Chondrocyte (in vitro differentiated cells): ENCODE results near the gene GRHL3. TPM values are rescaled to one million over a fixed set of nuclear protein-coding genes. Genes with fewer than 3 reads are reported as not detected.
A peak's percentile ranks its signal among the peaks of the same experiment; 100 is the strongest.

Source experiments
- DNase-seq: peaks from one replicate; pipeline ENCODE4 v3.0.0; 2021; ENCODE audit warnings: mixed read lengths, low spot score
- H3K27ac Mint-ChIP-seq: one replicate; pipeline ENCODE4 v1.8.0; 2021; ENCODE audit warnings: mild to moderate bottlenecking, moderate library complexity, mixed read lengths; ENCODE audit not compliant: unreplicated experiment
- H3K27me3 Mint-ChIP-seq: 2 replicates; pipeline ENCODE4 v1.8.0; 2021; ENCODE audit warnings: low read depth, mixed read lengths
- H3K36me3 Mint-ChIP-seq: 2 replicates; pipeline ENCODE4 v1.8.0; 2021; ENCODE audit warnings: low read depth, mixed read lengths
- H3K4me1 Mint-ChIP-seq: 2 replicates; pipeline ENCODE4 v1.8.0; 2021; ENCODE audit warnings: low read depth, mild to moderate bottlenecking, mixed read lengths
- H3K4me3 Mint-ChIP-seq: one replicate; pipeline ENCODE4 v1.8.0; 2021; ENCODE audit warnings: mild to moderate bottlenecking, moderate library complexity, mixed read lengths; ENCODE audit not compliant: unreplicated experiment
- H3K9me3 Mint-ChIP-seq: 2 replicates; pipeline ENCODE4 v1.8.0; 2021; ENCODE audit warnings: low read depth, mixed read lengths
- CTCF ChIP-seq: fragments of 200-600 bp; sonication (generic); IDR thresholded peaks from 2 replicates; pipeline ENCODE4 v1.5.0; 2021; ENCODE audit warnings: antibody characterized with exemption, mild to moderate bottlenecking, moderate library complexity
- total RNA-seq: library from RNA; stranded (reverse); gene quantifications from 3 replicates; pipeline ENCODE4 v1.2.1, GENCODE V29; 2021

Gene GRHL3
- total RNA-seq, 1 donor from 2014 or later: 0.07 TPM

- DNase-seq: no peak
- Mint-ChIP-seq H3K9me3 (no peaks in the 10 kb centered on the region), H3K36me3 (peaks cover 1% of the 10 kb centered on the region), H3K27me3 (no peaks in the 10 kb centered on the region), H3K4me1 (peaks cover 22% of the 10 kb centered on the region), H3K4me3 (no peak overlapping the region), H3K27ac (no peak overlapping the region)
- TF ChIP-seq CTCF: no peak
Observed at GRCh38 chr1:24369801-24370200, 50.6 kb downstream of the GRHL3 start.

GRCh38 chr1:24373044-24373443, 53.9 kb downstream of the GRHL3 start:
- no peak for DNase-seq
- H3K27me3 Mint-ChIP-seq: no peaks in the 10 kb centered on the region
- peaks cover 11% of the 10 kb centered on the region for H3K4me1 Mint-ChIP-seq
- TF ChIP-seq CTCF: no peak
- no peak overlapping the region for H3K4me3 Mint-ChIP-seq
- H3K36me3 Mint-ChIP-seq: peaks cover 5% of the 10 kb centered on the region
- H3K27ac Mint-ChIP-seq: no peak overlapping the region
- no peaks in the 10 kb centered on the region for H3K9me3 Mint-ChIP-seq

- Mint-ChIP-seq H3K9me3 (no peaks in the 10 kb centered on the region), H3K4me3 (no peak overlapping the region), H3K4me1 (peaks cover 11% of the 10 kb centered on the region), H3K27me3 (no peaks in the 10 kb centered on the region), H3K27ac (no peak overlapping the region), H3K36me3 (peaks cover 5% of the 10 kb centered on the region)
- no peak for TF ChIP-seq CTCF
- DNase-seq: no peak
Observed at GRCh38 chr1:24373710-24374109, 54.6 kb downstream of the GRHL3 start.

- TF ChIP-seq CTCF: no peak
- Mint-ChIP-seq H3K27me3 (no peaks in the 10 kb centered on the region), H3K9me3 (no peaks in the 10 kb centered on the region), H3K4me1 (peaks cover 11% of the 10 kb centered on the region), H3K36me3 (peaks cover 5% of the 10 kb centered on the region), H3K27ac (peak overlapping the region; percentile 72), H3K4me3 (no peak overlapping the region)
- no peak for DNase-seq
Observed at GRCh38 chr1:24374891-24375786, 56.0 kb downstream of the GRHL3 start.

GRCh38 chr1:24379733-24380315, 60.7 kb downstream of the GRHL3 start:
- H3K36me3 Mint-ChIP-seq: peaks cover 5% of the 10 kb centered on the region
- no peak for TF ChIP-seq CTCF
- no peak overlapping the region for H3K4me3 Mint-ChIP-seq
- H3K27me3 Mint-ChIP-seq: no peaks in the 10 kb centered on the region
- H3K27ac Mint-ChIP-seq: no peak overlapping the region
- no peaks in the 10 kb centered on the region for H3K9me3 Mint-ChIP-seq
- DNase-seq: no peak
- H3K4me1 Mint-ChIP-seq: peaks cover 17% of the 10 kb centered on the region
